HG03045 (cell line): ENCODE data around the gene PRR7.

Experiments used
- ATAC-seq: cut with Tn5 transposase; IDR thresholded peaks from one replicate; pipeline ENCODE4 v1.9.1; 2021; ENCODE audit warnings: mild to moderate bottlenecking, moderate library complexity; ENCODE audit not compliant: unreplicated experiment

Gene PRR7

DNA sequence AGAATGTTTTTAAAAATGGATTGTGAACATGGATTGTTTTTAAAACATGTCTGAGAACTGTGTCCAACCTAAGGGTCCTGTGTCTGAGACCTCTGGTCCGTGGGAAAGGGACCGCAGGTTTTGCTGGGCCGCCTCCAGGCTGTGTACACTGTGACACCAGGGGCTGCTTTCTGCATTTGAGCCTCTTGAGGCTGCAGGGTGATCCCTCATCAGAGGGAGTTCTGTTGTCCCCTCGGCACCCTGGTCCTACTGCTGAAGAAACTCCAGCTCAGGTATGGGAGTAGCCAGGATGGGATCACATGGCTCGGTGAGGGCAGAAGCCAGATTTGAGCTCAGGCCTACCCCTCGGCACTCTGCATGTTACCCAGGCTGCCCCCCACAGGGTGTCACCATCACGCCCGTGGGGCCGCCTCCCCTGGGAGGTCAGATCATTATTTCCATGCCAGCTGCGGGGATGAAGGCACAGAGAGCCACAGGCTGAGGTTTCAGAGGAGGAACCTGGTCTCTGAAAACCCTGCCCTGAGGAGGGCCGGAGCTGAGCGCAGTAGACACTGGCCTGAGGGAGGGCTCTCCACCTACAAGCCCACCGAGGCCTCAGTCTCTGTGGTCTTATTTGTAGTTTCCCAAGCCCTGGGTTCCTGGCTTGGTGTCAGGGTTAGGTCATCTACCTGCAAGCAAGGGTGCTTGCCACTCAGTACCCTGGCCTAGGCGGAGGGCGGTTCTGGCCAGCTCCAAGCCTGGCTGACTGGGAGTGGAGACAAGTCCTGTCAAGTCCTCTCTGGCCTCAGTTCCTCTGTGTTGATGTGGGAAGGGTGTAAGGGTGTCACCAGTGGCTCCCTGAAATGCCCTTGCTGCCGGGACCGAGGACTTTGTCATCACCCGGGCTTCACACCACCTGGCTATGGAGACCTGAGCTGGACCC lies 2.8 kb downstream of the PRR7 start:
- ATAC-seq = no peak

- no peak for ATAC-seq
Observed at GRCh38 chr5:177450667-177451424, 4.2 kb downstream of the PRR7 start.

GRCh38 chr5:177452688-177453638 lies 6.3 kb downstream of the PRR7 start:
- no peak for ATAC-seq

DNA sequence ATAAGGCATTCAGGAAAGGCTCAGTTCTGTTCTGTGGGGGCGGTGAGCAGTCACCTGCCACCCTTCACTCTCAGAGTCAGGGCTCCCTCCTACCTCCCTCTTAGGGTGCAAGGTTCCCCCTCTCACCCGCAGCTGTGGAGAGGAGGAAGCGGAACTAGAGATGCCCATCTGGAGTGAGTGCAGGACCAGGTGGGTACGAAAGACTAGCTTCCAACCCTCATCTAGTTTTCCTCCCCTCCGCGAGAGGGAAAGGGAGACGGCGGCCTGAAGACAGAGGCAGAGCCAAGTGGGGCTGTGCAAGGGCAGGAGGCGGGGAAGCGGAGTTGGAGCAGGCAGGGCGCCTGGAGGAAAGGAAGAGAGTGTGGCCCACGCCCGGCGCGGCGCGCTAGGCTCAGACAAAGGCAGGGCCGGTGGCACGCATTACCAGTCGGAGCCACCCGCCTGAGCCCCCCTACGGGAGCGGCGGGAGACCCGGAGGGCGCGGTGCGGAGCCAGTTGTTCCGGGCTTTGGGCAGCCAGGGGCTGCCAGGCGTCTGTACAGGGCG lies 7.3 kb downstream of the PRR7 start:
- ATAC-seq = peak; percentile 2

DNA sequence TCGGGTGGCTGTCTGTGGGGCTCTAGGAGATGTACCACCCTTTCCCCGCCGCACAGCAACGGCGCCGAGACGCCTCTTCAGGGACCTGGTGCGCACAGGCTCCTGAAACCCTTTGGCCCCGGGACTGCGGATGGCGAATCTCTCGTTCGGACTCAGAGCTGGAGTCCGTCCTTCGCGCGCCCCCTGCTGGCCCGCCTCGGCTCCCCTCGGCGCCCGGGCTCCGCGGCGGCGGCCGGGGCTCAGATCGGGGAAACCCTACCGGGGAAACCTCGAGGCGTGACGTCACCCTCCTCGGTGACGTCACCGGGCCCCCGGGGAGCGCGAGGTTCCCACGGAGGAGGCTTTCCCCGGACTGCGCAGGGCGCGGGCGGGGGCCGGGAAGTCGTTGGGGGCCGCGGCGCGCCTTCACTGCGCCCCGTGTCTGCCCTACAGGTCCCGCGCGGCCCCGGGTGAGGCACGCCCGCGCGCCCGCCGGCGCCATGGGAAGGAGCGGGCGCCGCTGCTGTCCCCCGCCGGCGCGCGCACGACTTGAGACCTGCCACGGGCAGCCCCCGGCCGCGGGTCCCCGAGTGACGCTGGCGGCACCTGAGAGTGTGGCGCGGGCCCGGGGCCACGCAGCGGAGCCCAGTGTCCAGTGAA lies 7.9 kb downstream of the PRR7 start:
- peak; percentile 48 for ATAC-seq

- ATAC-seq = peak; percentile 52
Observed at GRCh38 chr5:177455036-177455660, 8.5 kb downstream of the PRR7 start.

GRCh38 chr5:177455661-177456590 lies 9.3 kb downstream of the PRR7 start:
- peak; percentile 17 for ATAC-seq

DNA sequence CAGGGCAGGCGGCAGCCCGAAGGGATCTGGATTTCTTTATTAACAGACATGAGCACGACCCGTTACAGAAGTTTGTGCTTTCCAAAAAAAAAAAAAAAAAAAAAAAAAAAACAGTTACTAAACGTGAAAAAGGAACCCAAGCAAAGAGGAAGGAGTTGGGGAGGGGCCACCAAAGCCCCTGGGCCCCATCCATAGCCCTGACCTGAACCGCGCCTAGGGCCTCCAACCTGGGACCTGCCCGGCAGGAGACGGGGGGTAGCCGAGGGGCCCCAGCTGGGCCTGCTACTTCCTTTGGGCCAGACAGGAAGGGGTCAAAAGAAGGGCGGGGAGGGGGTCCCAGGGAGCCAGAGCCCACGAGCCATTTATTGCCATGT lies 10.0 kb downstream of the PRR7 start:
- ATAC-seq = no peak

DNA sequence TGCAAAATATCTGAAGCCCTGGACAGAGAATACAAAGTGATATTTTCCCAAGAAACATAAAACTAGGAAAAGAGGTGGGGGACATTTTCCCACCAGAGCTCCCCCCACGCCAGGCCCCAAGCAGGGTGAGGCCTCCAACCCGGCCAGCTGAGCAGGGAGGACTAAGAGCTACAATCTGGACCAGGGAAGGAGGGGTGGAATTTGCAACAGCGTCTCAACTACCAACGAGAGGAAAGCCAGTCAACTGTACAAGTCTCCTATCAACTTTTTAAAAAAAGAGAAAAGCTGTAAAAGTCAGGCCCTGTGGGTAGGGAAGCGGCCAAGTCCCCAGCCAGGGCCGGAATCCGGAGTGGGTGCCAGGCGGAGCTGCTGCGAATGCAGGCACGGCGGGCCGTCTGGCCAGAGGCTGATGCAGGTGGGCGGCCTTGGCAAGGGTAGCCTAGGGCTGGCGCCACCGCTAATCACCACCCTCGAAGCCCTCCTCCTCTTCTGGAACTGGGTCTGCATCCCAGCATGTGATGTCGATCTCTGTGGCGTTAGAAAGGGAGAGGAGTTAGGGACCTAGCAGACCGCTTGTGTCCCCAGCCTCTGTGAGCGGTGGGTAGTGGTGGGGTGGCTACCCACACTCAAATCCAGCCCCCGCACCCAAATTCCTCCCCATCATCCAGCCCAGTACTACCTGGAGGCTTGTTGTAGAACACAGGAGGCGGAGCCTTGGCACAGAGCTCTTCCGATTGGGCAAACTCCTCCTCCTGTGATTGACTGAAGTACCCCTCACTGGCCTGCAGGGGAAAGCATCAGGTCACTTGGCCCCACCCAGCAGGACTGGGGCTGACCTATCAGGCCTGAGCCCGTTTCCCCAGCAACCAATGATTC lies 10.6 kb downstream of the PRR7 start:
- ATAC-seq = peak; percentile 27

DNA sequence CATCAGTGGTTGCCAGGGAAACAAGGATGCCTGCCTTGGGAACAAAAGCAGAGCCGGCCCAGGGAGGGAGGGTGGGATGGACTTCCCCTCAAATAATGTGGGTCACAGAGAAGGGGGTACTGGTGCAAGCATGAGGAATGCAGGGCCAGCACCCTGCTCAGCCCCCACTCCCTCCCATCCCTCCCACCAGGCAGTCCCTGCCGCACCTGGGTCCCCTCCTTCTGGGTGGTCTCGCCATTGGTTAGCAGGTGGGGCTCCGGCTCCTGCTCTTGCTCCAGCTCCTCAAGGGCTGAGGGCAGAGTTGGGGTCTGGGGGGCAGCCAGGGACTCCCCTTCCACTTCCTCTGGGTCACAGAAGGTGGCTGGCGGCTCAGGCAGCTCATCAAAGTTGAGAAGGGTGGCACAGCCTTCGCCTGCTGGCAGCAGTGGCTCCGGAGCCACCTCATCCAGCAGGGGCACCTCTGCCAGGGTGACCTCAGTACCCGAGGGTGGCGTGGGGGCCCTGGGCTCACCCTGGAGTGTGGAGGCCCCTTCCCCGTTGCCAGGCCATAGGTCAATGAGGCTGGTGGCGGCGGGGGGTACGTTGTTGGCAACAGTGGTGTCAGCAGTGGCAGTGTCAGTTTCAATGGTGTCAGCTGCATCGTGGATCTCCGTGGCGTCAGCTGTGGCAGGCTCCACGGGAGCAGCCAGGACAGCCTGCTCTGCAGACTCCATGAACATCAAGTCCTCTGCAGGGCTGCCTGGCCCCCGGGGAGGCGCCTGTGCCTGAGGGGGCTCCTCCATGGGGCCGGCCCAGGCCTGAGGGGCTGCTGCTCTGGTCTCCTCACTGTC lies 11.5 kb downstream of the PRR7 start:
- no peak for ATAC-seq

DNA sequence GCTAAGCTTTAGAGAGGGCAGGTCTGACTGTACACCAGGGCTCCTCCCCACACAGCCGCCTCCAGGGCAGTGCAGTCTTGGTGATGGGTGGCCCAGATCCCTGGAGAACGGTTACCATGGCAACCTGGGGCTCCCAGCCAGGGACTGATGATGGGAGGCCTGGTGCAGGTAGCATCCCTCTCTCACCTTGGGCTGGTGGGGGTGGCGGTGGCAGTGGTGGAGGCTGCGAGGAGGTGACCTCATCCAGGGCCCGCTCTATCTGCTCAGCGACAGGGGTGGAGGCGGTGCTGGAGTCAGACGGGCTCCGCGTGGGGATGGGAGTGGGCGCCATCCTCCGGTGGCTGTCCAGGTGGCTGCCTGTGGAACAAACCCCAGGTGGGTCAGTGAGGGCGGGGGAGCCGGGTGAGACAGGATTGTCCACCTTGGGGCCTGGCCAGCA lies 12.3 kb downstream of the PRR7 start:
- no peak for ATAC-seq

DNA sequence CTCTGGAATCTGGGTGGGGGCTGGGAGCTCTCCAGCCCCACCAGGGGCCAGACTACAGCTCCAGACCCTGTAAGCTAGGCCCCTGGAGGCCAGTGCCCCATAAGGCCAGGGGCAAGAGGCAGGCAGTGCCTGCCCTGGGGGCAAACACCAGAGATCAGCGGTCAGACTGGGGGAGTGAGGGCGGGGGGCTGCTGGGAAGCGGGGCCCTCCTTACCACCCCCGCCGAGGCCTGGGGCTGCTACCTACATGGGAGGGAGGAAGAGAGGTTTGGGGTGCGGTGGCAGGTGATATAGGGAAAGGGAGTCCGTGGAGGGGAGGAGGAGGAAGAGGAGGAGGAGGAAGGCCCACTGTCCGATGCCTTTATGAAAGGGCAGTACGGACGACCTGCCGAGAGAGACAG lies 12.7 kb downstream of the PRR7 start:
- ATAC-seq = no peak

DNA sequence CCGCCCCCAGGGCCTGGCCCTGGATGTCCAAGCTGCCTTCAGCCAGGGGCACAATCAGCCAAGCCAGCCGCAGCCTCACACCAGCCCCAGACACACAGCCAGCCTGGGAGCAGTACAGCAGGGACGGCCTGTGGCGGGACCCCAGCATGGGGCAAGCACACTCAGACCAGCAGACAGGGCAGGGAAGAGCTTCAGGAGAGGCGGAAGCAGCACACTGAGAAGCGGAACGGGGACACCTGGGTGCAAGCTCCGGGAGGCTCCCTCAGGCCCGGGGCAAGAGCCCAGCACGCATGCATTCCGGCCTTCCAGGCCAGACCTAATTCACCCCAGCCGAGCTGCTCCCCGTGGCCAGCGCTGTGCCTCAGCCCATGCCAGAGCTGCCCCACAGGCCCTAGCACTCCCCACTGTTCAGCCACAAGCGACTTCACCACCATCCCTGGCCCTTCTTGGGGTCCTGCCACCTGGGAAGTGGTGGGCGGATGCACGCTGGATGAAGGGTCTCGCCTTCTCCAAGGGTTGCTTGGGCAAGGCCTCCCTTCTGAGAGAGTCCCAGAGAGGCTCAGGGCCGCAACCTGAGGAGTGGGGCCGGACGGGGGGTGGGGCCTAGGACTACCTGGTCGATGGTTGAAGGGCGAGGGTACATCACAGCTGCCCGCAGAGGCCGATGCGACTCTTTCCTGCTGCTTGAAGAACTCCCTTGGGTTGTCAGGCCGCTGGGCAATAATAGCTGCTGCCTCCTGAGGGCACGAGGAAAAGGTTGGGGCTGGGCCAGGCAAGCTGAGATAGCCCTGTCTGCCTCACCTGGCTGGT lies 13.4 kb downstream of the PRR7 start:
- ATAC-seq = no peak

GRCh38 chr5:177462021-177462670 lies 15.5 kb downstream of the PRR7 start:
- ATAC-seq = no peak

DNA sequence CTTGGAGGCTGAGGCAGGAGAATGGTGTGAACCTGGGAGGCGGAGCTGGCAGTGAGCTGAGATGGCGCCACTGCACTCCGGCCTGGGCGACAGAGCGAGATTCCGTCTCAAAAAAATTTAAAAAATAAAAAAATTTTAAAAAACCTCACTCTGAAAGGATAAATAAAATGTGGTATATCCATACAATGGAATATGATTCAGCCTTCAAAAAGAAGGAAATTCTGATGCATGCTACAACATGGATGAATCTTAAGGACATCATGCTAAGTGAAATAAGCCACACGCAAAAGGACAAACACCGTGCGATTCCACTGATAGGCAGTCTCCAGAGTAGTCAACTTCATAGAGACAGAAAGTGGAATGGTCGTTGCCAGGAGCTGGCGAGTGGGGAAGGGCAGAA lies 18.4 kb downstream of the PRR7 start:
- no peak for ATAC-seq
